SKM-1 treated with dmso at 0.1 percent for 144 hours (cell line): ENCODE results near the gene DMAP1.
"Not testable (repeated sequence)": the region's sequence is repeated elsewhere in the genome, so short reads cannot be mapped to it uniquely, and the experiment has no call there.

Experiments used
- DNase-seq: peaks from one replicate; lab custom pipeline; 2025; ENCODE audit not compliant: unreplicated experiment; lab: John Stamatoyannopoulos, UW

The DMAP1 gene

GRCh38 chr1:44213222-44214112, at the start of gene DMAP1:
TSS of gene DMAP1 (plus strand) at chr1:44213471. CDS start at chr1:44213754, 283 bp downstream.
- peak; percentile 75 for DNase-seq

- no peak for DNase-seq
Measured at GRCh38 chr1:44168520-44169098, 44.7 kb upstream of the DMAP1 start.

- DNase-seq: no peak
Measured at GRCh38 chr1:44170281-44170823, 42.9 kb upstream of the DMAP1 start.

GRCh38 chr1:44174630-44175029, 38.6 kb upstream of the DMAP1 start:
- no peak for DNase-seq

GRCh38 chr1:44200336-44200735, 12.9 kb upstream of the DMAP1 start:
- DNase-seq: no peak

GRCh38 chr1:44206545-44206944, 6.7 kb upstream of the DMAP1 start:
- not testable (repeated sequence) for DNase-seq

GRCh38 chr1:44208226-44208625, 5.0 kb upstream of the DMAP1 start:
- DNase-seq: no peak

GRCh38 chr1:44210595-44210994, 2.7 kb upstream of the DMAP1 start:
- no peak for DNase-seq

GRCh38 chr1:44212355-44213221, 683 bp upstream of the DMAP1 start:
- DNase-seq: no peak

GRCh38 chr1:44217809-44218410, 4.6 kb downstream of the DMAP1 start:
- DNase-seq: peak; percentile 57

GRCh38 chr1:44218503-44219300, 5.4 kb downstream of the DMAP1 start:
- DNase-seq: no peak

- DNase-seq: no peak
Measured at GRCh38 chr1:44219301-44219626, 6.0 kb downstream of the DMAP1 start.

GRCh38 chr1:44220001-44220751, 6.9 kb downstream of the DMAP1 start:
- no peak for DNase-seq

- DNase-seq: no peak
Measured at GRCh38 chr1:44220755-44221154, 7.5 kb downstream of the DMAP1 start.

- no peak for DNase-seq
Measured at GRCh38 chr1:44221769-44222168, 8.5 kb downstream of the DMAP1 start.

- DNase-seq: no peak
Measured at GRCh38 chr1:44222397-44223186, 9.3 kb downstream of the DMAP1 start.

GRCh38 chr1:44223187-44223610, 9.9 kb downstream of the DMAP1 start:
- no peak for DNase-seq

- DNase-seq: no peak
Measured at GRCh38 chr1:44225761-44226160, 12.5 kb downstream of the DMAP1 start.

GRCh38 chr1:44227211-44227610, 13.9 kb downstream of the DMAP1 start:
- DNase-seq: peak; percentile 19
